Omental fat pad (tissue), 4 donors: ENCODE measurements around the gene SNAI3. TPM values are rescaled to one million over a fixed set of nuclear protein-coding genes. Genes with fewer than 3 reads are reported as not detected.

Experiments
- ATAC-seq: fragments of 150-250 bp; one replicate; pipeline ENCODE4 v1.9.1; 2016; ENCODE audit warnings: mild to moderate bottlenecking, moderate library complexity; ENCODE audit not compliant: low FRiP score
- DNase-seq: peaks from one replicate; pipeline ENCODE4 v3.0.0-alpha.2; 2019; ENCODE audit warnings: low spot score
- CTCF ChIP-seq, 3 donors: fragments of 450-650 bp; IDR thresholded peaks; one replicate each; pipeline ENCODE4 v1.5.1; 2016 to 2017; ENCODE audit warnings: antibody characterized with exemption in 3 of 3, mild to moderate bottlenecking in 3 of 3, moderate library complexity in 2 of 3
- total RNA-seq, 4 donors: library from RNA; depleted of rRNA; stranded (reverse); fragments of >200 nt; gene quantifications; one replicate each; pipeline ENCODE4 v1.1.0, GENCODE V29; 2016

SNAI3 gene
- total RNA-seq = 1 to 10 TPM in 2 of 4 donors, under 1 TPM in 2; 0.37 to 2.3 (median 0.99) TPM

- peak; percentile 83 for ATAC-seq
- peak; percentile 69 for DNase-seq
- no peak for TF ChIP-seq CTCF (IDR thresholded peaks at IDR 0.05)
Observed at GRCh38 chr16:88686439-88687253, at the start of gene SNAI3. SNAI3 (minus strand) TSS chr16:88686507; CDS start chr16:88686406, 101 bp downstream.

- TF ChIP-seq CTCF (IDR thresholded peaks at IDR 0.05) = no peak
- ATAC-seq = no peak
- no peak for DNase-seq
Observed at GRCh38 chr16:88736088-88736487, 49.8 kb upstream of the SNAI3 start.

GRCh38 chr16:88735616-88736015 is 49.3 kb upstream of the SNAI3 start:
- no peak for TF ChIP-seq CTCF (IDR thresholded peaks at IDR 0.05)
- DNase-seq (no peak), ATAC-seq (no peak)

- no peak for TF ChIP-seq CTCF (IDR thresholded peaks at IDR 0.05)
- no peak for DNase-seq
- no peak for ATAC-seq
Observed at GRCh38 chr16:88735121-88735520, 48.8 kb upstream of the SNAI3 start.

- TF ChIP-seq CTCF (IDR thresholded peaks at IDR 0.05) = no peak
- no peak for ATAC-seq
- no peak for DNase-seq
Observed at GRCh38 chr16:88734361-88734728, 48.0 kb upstream of the SNAI3 start.

- no peak for ATAC-seq
- TF ChIP-seq CTCF (IDR thresholded peaks at IDR 0.05) = no peak
Observed at GRCh38 chr16:88733630-88734360, 47.5 kb upstream of the SNAI3 start.

GRCh38 chr16:88732961-88733294 is 46.6 kb upstream of the SNAI3 start:
- DNase-seq = no peak
- ATAC-seq = no peak
- no peak for TF ChIP-seq CTCF (IDR thresholded peaks at IDR 0.05)

More at GRCh38 chr16:88733630-88734360, 47.5 kb upstream of the SNAI3 start:
- no peak for DNase-seq
